Measurements from ENCODE around the gene BACE1.
"Not testable (repeated sequence)": the region's sequence is repeated elsewhere in the genome, so short reads cannot be mapped to it uniquely, and the experiment has no call there.

Gene BACE1

DNA sequence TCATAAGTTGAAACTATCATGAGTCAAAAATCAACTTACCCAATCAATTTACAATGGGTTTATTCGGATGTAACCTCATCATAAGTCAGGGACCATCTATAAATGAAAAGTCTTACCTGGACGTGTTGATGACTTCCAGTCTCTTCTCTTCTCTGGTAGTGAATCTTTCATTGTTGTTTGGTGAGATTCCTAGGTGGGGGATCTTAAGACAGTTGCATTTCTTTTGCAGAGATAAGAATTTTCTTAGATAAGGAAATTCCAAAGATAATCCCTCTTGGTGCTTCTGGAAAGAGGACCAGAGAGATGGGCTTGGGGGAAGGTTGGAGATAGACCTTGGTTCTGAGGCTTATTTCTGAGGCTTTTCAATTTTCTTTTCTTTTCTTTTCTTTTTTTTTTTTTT is 46.2 kb downstream of the BACE1 start:
- 77% methylated on average over 2 of the region's 2 CpGs for WGBS

GRCh38 chr11:117265745-117266144 is 50.3 kb downstream of the BACE1 start:
- Histone ChIP-seq H3K27ac (ENCODE audit: low read length, poor library complexity, severe bottlenecking) (no peak overlapping the region), H3K14ac (ENCODE audit: low read length in 2 of 2) (no peak overlapping the region), H3K79me1 (replicated peaks; ENCODE audit: low read length, poor library complexity, severe bottlenecking) (peaks cover 13% of the 10 kb centered on the region), H2AK5ac (ENCODE audit: low read length, severe bottlenecking) (no peak overlapping the region), H2BK12ac (ENCODE audit: low read length in 2 of 2) (no peak overlapping the region), H2BK15ac (ENCODE audit: low read depth, poor library complexity, severe bottlenecking) (no peak overlapping the region), H3K4ac (ENCODE audit: low read depth in 1 of 2, low read length in 2 of 2) (no peak overlapping the region), H3K4me1 (ENCODE audit: control insufficient read depth, insufficient read depth, low read depth, low read length) (no peaks in the 10 kb centered on the region), H4K8ac (ENCODE audit: low read length) (no peak overlapping the region), H3K36me3 (ENCODE audit: control insufficient read depth in 1 of 2, insufficient read depth in 2 of 2, low read depth in 1 of 2, low read length in 2 of 2) (peaks cover 16 to 21% of the 10 kb centered on the region in 2 experiments), H3K23ac (ENCODE audit: low read length in 2 of 2) (no peak overlapping the region), H2BK5ac (ENCODE audit: low read depth, low read length, poor library complexity, severe bottlenecking) (no peak overlapping the region), H2AFZ (ENCODE audit: low read depth, low read length) (no peak overlapping the region), H3K4me3 (ENCODE audit: insufficient read depth in 1 of 2, low read depth in 1 of 2, low read length in 2 of 2) (no peak overlapping the region), H3K27me3 (ENCODE audit: control insufficient read depth in 1 of 2, insufficient read depth in 1 of 2, low read length in 2 of 2) (no peaks in the 10 kb centered on the region), H2BK120ac (ENCODE audit: low read depth, low read length) (no peak overlapping the region), H3K9ac (ENCODE audit: low read length) (no peak overlapping the region), H3K18ac (ENCODE audit: low read depth in 1 of 2, low read length in 2 of 2) (no peak overlapping the region), H4K91ac (ENCODE audit: low read length) (no peak overlapping the region), H3K9me3 (ENCODE audit: control insufficient read depth, low read length) (no peaks in the 10 kb centered on the region), H3K4me2 (ENCODE audit: low read length, poor library complexity, severe bottlenecking) (no peak overlapping the region)
- no peak for DNase-seq
- WGBS: 93% methylated on average over 2 of the region's 2 CpGs

More for the DNA sequence above, 46.2 kb downstream of the BACE1 start:
- Histone ChIP-seq H3K18ac (ENCODE audit: low read depth in 1 of 2, low read length in 2 of 2) (no peak overlapping the region), H2BK12ac (ENCODE audit: low read length in 2 of 2) (no peak overlapping the region), H3K9me3 (ENCODE audit: control insufficient read depth, low read length) (no peaks in the 10 kb centered on the region), H2BK120ac (ENCODE audit: low read depth, low read length) (no peak overlapping the region), H2AFZ (ENCODE audit: low read depth, low read length) (no peak overlapping the region), H2BK15ac (ENCODE audit: low read depth, poor library complexity, severe bottlenecking) (no peak overlapping the region), H3K4me2 (ENCODE audit: low read length, poor library complexity, severe bottlenecking) (no peak overlapping the region), H3K4me3 (ENCODE audit: insufficient read depth in 1 of 2, low read depth in 1 of 2, low read length in 2 of 2) (no peak overlapping the region), H3K79me1 (replicated peaks; ENCODE audit: low read length, poor library complexity, severe bottlenecking) (peaks cover 13% of the 10 kb centered on the region), H3K27me3 (ENCODE audit: control insufficient read depth in 1 of 2, insufficient read depth in 1 of 2, low read length in 2 of 2) (no peaks in the 10 kb centered on the region), H4K91ac (ENCODE audit: low read length) (no peak overlapping the region), H2BK5ac (ENCODE audit: low read depth, low read length, poor library complexity, severe bottlenecking) (no peak overlapping the region), H3K14ac (ENCODE audit: low read length in 2 of 2) (no peak overlapping the region), H3K27ac (ENCODE audit: low read length, poor library complexity, severe bottlenecking) (no peak overlapping the region), H3K23ac (ENCODE audit: low read length in 2 of 2) (no peak overlapping the region), H3K4me1 (ENCODE audit: control insufficient read depth, insufficient read depth, low read depth, low read length) (no peaks in the 10 kb centered on the region), H4K8ac (ENCODE audit: low read length) (no peak overlapping the region), H2AK5ac (ENCODE audit: low read length, severe bottlenecking) (no peak overlapping the region), H3K4ac (ENCODE audit: low read depth in 1 of 2, low read length in 2 of 2) (no peak overlapping the region), H3K9ac (ENCODE audit: low read length) (no peak overlapping the region), H3K36me3 (ENCODE audit: control insufficient read depth in 1 of 2, insufficient read depth in 2 of 2, low read depth in 1 of 2, low read length in 2 of 2) (peaks cover 12 to 19% of the 10 kb centered on the region in 2 experiments)
- DNase-seq: no peak

- 100% methylated on average over 5 of the region's 7 CpGs for WGBS
Measured at GRCh38 chr11:117264624-117265323, 51.3 kb downstream of the BACE1 start.

GRCh38 chr11:117259417-117259816 is 56.6 kb downstream of the BACE1 start:
- Histone ChIP-seq H3K9me3 (ENCODE audit: control insufficient read depth, low read length) (no peaks in the 10 kb centered on the region), H2AFZ (ENCODE audit: low read depth, low read length) (no peak overlapping the region), H2BK120ac (ENCODE audit: low read depth, low read length) (no peak overlapping the region), H2AK5ac (ENCODE audit: low read length, severe bottlenecking) (no peak overlapping the region), H3K4ac (ENCODE audit: low read depth in 1 of 2, low read length in 2 of 2) (no peak overlapping the region), H3K18ac (ENCODE audit: low read depth in 1 of 2, low read length in 2 of 2) (no peak overlapping the region), H3K36me3 (ENCODE audit: control insufficient read depth in 1 of 2, insufficient read depth in 2 of 2, low read depth in 1 of 2, low read length in 2 of 2) (peaks cover 16 to 23% of the 10 kb centered on the region in 2 experiments), H4K91ac (ENCODE audit: low read length) (no peak overlapping the region), H4K8ac (ENCODE audit: low read length) (no peak overlapping the region), H3K27me3 (ENCODE audit: control insufficient read depth in 1 of 2, insufficient read depth in 1 of 2, low read length in 2 of 2) (no peaks in the 10 kb centered on the region), H3K4me1 (ENCODE audit: control insufficient read depth, insufficient read depth, low read depth, low read length) (no peaks in the 10 kb centered on the region), H3K23ac (ENCODE audit: low read length in 2 of 2) (no peak overlapping the region), H3K27ac (ENCODE audit: low read length, poor library complexity, severe bottlenecking) (no peak overlapping the region), H3K14ac (ENCODE audit: low read length in 2 of 2) (no peak overlapping the region), H2BK12ac (ENCODE audit: low read length in 2 of 2) (no peak overlapping the region), H3K9ac (ENCODE audit: low read length) (peak overlapping the region; percentile 13), H2BK15ac (ENCODE audit: low read depth, poor library complexity, severe bottlenecking) (no peak overlapping the region), H3K4me3 (ENCODE audit: insufficient read depth in 1 of 2, low read depth in 1 of 2, low read length in 2 of 2) (peak overlapping the region in 1 of 2 experiments; percentile 27), H2BK5ac (ENCODE audit: low read depth, low read length, poor library complexity, severe bottlenecking) (no peak overlapping the region), H3K4me2 (ENCODE audit: low read length, poor library complexity, severe bottlenecking) (no peak overlapping the region), H3K79me1 (replicated peaks; ENCODE audit: low read length, poor library complexity, severe bottlenecking) (peaks cover 9% of the 10 kb centered on the region)
- 30% methylated on average over 1 of the region's 1 CpG for WGBS
- DNase-seq: no peak

More at GRCh38 chr11:117264624-117265323, 51.3 kb downstream of the BACE1 start:
- not testable (repeated sequence) for H2AK5ac ChIP-seq (ENCODE audit: low read length, severe bottlenecking); H3K4ac ChIP-seq (ENCODE audit: low read depth in 1 of 2, low read length in 2 of 2); H3K14ac ChIP-seq (ENCODE audit: low read length in 2 of 2); H4K91ac ChIP-seq (ENCODE audit: low read length); H3K9me3 ChIP-seq (ENCODE audit: control insufficient read depth, low read length); H3K4me3 ChIP-seq (ENCODE audit: insufficient read depth in 1 of 2, low read depth in 1 of 2, low read length in 2 of 2); H3K23ac ChIP-seq (ENCODE audit: low read length in 2 of 2); H3K9ac ChIP-seq (ENCODE audit: low read length); H2BK120ac ChIP-seq (ENCODE audit: low read depth, low read length); H3K4me2 ChIP-seq (ENCODE audit: low read length, poor library complexity, severe bottlenecking); H4K8ac ChIP-seq (ENCODE audit: low read length); H3K18ac ChIP-seq (ENCODE audit: low read depth in 1 of 2, low read length in 2 of 2); H3K27me3 ChIP-seq (ENCODE audit: control insufficient read depth in 1 of 2, insufficient read depth in 1 of 2, low read length in 2 of 2); H3K4me1 ChIP-seq (ENCODE audit: control insufficient read depth, insufficient read depth, low read depth, low read length); DNase-seq; H2BK5ac ChIP-seq (ENCODE audit: low read depth, low read length, poor library complexity, severe bottlenecking); H2AFZ ChIP-seq (ENCODE audit: low read depth, low read length); H3K27ac ChIP-seq (ENCODE audit: low read length, poor library complexity, severe bottlenecking); H2BK15ac ChIP-seq (ENCODE audit: low read depth, poor library complexity, severe bottlenecking); H2BK12ac ChIP-seq (ENCODE audit: low read length in 2 of 2)
- peaks cover 12% of the 10 kb centered on the region for H3K79me1 ChIP-seq (replicated peaks; ENCODE audit: low read length, poor library complexity, severe bottlenecking)
- peaks cover 16 to 22% of the 10 kb centered on the region in 2 experiments for H3K36me3 ChIP-seq (ENCODE audit: control insufficient read depth in 1 of 2, insufficient read depth in 2 of 2, low read depth in 1 of 2, low read length in 2 of 2)

Data from mesenchymal stem cell (in vitro differentiated cells and primary cell).